NCI-H446 treated with DMSO at 0.1 percent for 48 hours (cell line): Measurements from ENCODE around the gene IRF3.

Experiments
- DNase-seq: peaks from one replicate; lab custom pipeline; 2025; lab: John Stamatoyannopoulos, UW

The IRF3 gene, protein sequence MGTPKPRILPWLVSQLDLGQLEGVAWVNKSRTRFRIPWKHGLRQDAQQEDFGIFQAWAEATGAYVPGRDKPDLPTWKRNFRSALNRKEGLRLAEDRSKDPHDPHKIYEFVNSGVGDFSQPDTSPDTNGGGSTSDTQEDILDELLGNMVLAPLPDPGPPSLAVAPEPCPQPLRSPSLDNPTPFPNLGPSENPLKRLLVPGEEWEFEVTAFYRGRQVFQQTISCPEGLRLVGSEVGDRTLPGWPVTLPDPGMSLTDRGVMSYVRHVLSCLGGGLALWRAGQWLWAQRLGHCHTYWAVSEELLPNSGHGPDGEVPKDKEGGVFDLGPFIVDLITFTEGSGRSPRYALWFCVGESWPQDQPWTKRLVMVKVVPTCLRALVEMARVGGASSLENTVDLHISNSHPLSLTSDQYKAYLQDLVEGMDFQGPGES

DNA sequence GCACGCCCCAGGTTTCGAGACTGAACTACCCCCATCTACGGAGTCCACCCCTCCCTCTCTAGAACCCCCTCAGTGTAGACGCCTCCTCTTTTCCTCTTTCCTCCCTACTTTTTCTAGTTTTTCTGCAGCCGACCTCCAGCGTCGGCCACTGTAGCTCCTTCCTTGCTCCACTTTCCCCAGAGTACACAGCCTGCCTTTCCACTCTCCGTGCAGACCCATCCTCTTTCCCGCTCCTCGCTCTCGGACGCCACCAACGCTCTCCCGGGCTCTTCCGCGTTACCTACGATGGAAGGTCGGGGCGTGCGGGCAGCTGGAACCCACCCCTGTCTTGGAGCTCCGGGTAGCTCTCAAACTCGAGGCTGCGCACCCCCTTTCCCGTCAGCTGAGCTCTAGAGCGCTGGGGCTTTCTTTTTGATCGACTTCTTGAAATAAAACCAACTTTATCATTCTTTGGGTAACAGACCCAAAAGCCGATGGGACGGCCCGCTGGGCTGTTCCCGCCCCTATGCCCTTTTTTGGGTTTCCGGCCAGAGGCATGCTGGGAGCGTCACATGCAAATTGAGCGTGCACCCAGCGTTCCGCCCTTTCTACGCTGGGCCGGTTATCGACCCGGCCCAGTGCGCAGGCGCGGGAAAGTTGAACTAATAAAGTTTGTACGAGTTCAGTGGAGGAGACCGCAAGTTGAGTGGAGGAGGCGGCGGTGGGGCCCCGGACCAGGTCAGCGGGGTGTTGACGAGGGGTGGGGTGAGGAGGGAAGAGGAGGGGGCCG lies at the start of gene IRF3, which contains the start of gene BCL2L12:
IRF3 (minus strand) TSS at position 507 of the 769 bp plus-strand sequence. CDS start 1,019 bp downstream, outside the sequence.
BCL2L12 (plus strand) TSS at position 583 of the 769 bp plus-strand sequence. CDS start 760 bp downstream, outside the sequence.
- peak; percentile 82 for DNase-seq

DNA sequence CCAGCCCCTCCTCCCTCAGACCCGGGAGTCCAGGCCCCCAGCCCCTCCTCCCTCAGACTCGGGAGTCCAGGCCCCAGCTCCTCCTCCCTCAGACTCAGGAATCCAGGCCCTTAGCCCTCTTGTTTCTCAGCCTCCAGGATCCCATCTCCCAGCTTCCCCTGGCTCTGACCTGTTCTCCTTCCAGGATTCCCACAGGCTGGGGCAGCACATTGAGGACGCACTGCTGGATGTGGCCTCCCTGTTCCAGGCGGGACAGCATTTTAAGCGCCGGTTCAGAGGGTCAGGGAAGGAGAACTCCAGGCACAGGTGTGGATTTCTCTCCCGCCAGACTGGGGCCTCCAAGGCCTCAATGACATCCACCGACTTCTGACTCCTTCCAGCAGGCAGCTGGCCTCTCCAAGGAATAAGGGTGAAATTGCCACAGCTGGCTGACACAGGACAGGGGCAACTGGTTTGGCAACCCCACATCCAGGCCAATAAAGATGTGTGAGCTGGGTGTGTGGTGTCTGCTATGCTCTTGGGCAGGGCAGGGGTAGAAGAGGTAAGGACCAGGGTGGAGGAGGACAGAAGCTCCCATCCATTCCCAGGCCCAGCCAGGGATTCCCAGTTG lies 47.7 kb upstream of the IRF3 start:
- no peak for DNase-seq

DNA sequence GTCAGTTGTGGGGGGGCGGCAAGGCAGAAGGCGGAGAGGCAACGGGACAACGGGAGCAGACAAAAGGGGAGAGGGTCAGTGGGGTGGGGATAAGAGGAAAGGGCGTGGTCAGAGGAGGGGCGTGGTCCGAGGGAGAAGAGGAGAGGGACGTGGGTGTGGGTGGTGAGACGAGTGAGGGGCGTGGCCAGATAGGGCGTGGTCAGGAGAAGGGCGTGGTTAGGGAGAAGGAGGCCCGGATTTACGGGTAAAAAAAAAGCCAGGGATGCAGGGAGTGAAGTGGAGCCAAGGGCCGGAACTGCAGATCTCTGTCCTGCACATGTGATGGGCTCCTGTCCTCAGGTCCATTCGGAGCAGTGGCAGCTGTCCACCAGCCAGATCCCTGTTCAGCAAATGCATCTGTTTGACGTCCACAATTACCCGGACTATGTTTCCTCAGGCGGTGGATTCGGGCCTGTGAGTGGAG lies 46.8 kb upstream of the IRF3 start:
- no peak for DNase-seq

DNA sequence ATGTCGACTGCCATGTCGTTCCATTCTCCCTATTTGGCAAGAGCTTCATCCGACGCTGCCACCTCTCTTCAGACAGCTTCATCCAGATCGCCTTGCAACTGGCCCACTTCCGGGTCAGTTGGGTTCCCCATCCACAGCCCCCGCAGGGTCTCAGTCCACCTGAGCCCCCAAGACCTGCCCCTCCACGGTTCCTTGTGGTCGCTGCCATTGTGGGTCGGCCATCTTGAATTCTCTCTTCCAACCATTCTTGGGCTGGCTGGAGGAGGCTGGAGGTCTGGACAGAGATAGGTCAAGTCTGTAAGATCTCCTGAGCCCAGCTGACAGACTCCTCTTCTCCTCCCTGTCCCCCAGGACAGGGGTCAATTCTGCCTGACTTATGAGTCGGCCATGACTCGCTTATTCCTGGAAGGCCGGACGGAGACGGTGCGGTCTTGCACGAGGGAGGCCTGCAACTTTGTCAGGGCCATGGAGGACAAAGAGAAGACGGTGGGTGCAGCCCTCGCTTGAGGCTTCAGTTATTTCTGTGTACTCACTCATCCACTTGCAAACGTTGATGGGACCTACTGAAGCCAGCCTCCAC lies 44.8 kb upstream of the IRF3 start:
- DNase-seq = no peak

DNA sequence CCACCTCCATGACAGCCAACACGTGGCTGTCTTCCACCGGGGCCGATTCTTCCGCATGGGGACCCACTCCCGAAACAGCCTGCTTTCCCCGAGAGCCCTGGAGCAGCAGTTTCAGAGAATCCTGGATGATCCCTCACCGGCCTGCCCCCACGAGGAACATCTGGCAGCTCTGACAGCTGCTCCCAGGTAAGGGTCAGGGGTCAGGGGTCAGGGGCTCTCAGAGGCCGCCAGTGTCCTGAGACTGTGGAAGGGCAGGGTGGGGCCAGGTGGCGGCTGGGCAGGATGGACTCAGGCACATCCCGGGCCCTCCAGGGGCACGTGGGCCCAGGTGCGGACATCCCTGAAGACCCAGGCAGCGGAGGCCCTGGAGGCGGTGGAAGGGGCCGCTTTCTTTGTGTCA lies 40.3 kb upstream of the IRF3 start:
- no peak for DNase-seq

DNA sequence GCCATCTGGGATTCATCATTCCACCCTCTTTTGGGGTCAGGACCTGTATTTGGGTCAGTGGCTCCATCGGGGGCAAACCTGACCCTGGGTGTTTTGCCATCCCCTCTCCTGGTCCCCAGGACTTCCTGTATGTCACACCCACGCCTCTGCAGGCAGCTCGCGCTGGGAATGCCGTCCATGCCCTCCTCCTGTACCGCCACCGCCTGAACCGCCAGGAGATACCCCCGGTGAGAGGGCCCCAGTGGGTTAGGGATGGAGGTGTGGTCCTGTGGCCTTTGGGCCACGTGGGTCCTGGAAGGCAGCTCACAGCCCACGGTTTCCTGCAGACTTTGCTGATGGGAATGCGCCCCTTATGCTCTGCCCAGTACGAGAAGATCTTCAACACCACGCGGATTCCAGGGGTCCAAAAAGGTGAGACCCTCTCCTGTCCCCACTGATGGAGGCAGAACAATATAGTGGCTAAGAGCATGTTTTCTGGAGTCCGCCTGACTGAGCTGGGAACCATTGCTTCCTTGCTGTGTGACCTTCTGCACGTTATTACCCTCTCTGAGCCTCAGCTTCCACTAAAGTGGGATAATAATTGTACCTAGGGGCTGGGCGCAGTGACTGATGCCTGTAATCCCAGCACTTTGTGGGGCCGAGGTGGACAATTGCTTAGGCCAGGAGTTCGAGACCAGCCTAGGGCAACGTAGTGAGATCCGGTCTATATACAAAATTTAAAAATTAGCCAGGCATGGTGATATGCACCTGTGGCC lies 39.4 kb upstream of the IRF3 start:
- no peak for DNase-seq

DNA sequence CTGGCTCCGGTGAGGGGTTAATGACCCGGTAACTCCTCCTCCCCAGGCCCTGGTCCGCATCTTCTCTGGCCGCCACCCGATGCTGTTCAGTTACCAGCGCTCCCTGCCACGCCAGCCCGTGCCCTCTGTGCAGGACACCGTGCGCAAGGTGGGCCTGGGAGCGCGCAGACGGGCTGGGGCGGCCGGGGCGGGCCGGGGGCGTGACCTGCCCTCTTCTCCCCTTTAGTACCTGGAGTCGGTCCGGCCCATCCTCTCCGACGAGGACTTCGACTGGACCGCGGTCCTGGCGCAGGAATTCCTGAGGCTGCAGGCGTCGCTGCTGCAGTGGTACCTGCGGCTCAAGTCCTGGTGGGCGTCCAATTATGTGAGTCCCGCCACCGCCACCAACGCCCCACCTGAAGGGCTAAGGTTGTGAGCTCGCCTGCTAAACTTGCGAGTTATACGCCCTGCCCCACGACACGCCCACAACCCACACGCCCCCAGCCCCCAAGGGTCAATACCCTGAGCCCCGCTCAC lies 35.7 kb upstream of the IRF3 start:
- no peak for DNase-seq

DNA sequence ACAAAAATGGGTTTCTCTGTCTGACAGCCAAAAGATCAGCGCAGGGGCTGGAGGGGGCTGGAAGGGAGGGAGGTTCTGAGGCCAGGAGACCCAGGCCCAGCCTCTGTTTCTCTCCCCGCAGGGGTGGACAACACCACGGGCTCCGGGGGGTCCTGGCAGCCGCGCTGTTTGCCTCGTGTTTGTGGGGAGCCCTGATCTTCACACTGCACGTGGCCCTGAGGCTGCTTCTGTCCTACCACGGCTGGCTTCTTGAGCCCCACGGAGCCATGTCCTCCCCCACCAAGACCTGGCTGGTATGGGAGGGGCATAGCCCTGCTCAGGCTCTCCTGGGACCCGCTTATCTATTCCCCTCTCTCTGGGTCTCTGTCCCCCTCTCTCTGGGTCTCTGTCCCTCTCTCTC lies 34.9 kb upstream of the IRF3 start:
- DNase-seq = no peak

DNA sequence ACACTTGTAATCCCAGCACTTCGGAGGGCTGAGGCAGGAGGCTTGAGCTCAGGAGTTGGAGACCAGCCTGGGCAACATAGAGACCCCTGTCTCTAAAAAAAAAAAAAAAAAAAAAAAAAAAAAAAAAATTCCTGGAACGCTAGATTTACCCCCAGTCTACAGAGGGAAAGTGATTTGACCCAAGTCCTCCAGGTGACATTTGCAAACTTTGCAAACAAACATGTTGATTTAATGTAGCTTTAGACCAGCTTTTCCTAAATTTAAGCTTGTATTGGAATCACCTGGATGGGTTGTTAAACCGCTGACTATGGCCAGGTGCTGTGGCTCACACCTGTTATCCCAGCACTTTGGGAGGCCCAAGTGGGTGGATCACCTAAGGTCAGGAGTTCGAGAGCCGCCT lies 33.7 kb upstream of the IRF3 start:
- DNase-seq = no peak

DNA sequence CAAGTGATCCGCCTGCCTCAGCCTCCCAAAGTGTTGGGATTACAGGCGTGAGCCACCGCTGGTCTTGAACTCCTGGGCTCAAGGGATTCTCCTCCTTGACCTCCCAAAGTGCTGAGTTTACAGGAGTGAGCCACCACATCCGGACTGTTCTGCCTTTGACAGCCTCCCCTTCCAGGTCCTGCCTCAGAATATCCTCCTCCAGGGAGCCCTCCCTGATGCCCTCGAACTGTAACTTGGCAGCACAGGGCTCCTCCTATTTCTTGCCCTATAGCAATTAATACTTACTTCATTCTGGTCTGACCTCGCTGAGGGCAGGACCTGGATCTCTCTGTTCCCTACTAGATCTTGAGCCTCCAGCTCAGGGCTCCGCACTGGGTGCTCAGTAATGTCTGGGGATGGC lies 31.2 kb upstream of the IRF3 start:
- DNase-seq = no peak

DNA sequence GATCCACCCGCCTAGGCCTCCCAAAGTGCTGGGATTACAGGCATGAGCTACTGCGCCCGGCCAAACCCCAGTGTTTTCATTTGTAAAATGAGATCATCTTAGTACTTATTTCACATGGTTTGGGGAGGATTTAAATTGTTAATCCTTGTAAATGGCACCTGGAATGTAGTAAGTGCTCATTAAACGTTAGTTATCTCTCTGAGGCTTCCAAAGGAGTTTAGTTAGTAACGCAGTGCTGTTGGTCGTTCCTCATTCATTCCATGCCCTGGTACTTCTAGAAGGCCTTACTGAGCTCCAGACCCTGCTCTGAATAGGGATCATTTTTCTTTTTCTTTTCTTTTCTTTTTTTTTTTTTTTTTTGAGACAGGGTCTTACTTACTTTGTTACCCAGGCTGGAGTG lies 30.5 kb upstream of the IRF3 start:
- no peak for DNase-seq

DNA sequence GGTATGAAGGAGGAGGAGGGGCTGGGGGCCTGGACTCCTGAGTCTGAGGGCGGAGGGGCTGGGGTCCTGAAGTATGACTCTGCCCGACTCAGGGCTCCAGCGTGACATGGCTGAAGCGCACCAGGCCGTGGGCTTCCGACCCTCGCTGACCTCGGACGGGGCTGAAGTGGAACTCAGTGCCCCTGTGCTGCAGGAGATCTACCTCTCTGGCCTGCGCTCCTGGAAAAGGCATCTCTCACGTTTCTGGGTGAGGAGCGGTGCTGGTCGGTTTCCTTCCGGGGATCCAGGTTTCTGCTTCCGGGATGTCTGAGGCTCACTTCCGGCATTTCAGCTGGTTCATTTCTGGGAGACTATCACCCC lies 26.5 kb upstream of the IRF3 start:
- DNase-seq = no peak

DNA sequence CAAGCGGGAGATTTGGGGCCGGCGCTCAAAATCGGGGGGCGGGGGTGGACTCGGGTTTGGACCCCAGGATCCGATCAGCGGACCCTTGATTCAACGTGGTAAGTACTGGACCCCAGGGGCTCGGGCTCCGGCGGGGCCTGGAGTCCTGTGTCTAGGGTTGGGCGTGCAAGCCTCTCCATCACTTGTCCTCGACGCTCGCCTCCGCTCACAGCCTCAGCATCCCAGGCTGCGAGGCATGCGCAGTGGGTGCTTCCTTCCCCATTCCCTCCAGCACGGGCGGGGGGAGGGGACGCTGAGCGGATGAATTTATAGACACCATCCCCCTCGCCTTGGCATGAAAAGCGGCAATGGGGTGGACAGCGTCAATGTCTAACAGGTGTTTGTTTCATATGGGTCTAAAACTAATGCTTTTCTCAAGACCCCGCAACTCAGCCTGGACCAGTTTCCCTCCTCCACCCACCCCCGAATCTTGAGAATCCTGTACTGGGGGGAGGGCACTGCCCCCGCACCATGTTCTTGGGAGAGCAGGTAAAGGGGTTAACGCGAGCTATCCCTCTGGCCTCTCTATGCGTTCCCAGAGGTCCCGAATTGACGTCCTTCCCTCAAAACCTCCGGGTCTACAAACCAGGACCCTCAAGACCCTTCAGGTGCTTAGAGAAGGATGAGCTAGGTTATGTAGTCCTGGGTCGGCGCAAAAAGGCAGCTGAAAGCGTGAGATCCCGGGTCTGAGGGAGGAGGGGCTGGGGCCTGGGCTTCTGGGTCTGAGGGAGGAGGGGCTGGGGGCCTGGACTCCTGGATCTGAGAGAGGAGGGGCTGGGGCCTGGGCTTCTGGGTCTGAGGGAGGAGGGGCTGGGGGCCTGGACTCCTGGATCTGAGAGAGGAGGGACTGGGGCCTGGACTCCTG lies 25.8 kb upstream of the IRF3 start:
- peak; percentile 58 for DNase-seq

DNA sequence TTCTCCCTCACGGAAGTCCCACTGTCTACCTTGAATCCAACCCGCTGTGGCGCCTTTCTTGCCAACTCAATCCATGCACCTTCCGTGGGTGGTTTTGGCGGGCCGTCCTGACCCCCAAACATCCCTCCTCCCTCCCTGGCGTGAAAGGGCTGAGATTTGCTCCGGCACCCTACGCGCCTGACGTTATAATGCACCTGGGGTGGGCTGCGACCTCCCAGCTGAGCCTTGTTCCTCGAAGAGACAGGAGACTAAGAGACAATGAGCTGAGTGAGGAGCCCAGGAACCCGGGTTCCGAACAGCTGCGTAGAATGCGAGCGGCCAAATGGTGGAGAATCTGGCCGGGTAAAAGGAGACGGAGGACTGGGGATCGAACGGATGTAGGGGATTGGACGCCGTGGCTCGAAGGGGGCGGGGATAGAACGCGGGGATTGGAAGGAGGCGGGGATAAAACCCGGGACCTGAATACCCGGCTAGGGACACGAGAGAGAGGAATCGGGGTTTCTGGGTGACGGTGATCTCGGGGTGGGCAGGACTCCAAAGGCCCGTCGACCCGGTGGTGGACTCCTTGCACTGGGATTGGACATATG lies 25.1 kb upstream of the IRF3 start, which contains the start of gene CPT1C:
CPT1C (plus strand) TSS at position 461 of the 587 bp plus-strand sequence. CDS start 1,137 bp downstream, outside the sequence.
- peak; percentile 85 for DNase-seq

DNA sequence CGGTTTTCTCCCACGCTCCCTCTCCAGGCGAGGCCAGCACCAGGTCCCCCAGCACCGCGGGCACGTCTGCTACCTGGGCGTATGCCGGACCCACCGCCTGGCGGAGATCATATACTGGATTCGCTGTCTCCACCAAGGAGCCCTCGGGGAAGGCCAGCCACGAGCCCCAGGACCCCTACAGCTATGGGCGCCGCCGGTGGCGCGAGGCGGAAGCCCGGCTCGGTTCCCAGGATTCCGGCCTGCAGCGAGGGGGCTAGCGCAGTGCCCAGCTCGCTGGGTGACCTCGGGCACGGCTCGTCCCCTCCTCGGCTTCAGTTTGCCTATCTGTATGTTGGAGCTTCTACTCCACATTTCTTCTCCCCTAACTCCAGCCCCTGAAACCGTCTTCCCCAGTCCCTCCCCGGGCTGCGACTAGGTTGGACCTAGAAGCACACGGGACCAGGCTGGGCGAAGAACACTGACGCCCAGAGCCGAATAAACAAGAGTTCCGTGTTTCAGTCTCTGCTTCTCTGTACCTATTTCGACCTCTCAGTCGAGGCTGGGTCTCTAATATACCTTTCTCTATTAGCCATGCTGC lies 24.5 kb upstream of the IRF3 start:
- DNase-seq = no peak

DNA sequence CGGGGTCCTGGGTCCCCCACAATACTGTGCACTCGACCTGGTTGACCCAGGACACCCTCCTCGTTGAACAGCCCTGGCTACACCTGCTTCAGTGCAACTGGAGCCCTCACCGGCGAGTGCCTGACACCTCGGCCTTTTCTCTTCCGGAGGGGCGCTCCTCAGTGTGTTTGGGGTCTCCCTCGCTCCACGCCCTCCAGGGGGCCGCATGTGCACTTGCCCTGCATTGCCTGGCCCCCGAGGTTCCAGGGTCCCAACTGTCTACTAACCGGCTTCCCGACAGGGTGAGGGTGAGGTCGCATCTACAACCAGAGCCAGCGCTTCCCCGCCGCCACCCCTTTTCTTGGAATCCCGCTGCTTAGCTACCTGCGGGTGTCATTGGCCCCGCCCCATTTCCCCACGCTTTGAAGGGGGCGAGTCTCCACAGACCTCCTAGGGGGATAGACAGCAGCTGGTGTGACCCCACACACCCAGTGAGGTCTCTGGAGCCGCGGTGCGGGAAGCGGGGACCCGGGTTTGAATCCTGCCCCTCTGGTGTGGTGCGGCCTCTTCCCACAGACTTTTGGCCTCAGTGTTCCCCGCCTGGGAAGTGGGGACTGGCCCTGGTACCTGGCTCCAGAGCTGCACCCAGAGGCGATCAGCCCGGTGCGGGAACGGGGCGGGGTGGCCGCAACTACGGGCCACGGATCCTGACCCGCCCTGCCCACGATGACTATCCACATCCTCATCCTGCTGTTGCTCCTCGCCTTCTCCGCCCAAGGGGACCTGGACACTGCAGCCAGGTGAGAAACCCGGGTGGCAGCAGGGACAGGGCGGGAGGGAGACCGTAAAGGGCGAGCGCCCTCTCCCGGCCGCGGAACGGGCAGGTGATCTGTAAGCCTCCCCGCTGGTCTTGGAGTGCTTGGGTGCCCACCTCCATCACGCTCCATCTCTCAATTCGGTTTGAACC lies 23.7 kb upstream of the IRF3 start, which contains the start of gene ADM5:
ADM5 (plus strand) TSS at position 462 of the 946 bp plus-strand sequence; CDS start at position 706, 244 bp downstream.
- no peak for DNase-seq

DNA sequence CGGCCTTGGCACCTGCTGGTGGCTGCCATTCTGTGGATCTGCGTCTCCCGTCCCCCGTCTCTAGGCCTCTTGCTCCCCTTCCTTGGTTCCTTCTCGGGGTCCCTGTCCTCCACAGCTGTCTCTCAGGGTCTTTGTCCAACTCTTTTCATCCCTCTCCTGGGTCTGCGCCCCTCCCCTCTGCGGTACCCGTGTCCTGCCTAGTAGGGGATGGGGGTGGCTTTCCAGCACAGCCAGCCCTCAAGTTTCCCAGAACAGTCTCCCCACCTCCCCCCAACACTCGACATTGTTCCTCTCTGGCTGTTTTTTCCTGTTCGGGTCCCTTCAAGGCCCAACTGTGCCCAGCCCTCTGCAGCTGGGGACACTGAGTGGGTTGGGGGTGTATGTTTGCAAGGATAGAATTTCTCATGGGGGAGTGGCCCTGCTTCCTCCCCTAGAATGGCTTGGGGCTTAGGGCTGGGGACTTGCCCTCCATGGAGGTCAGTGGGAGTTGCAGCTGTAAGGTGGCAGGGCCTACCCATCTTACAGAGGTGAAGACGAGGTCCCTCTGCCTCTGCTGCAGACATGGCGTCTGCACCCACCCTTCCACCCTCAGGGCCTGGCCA lies 23.0 kb upstream of the IRF3 start:
- DNase-seq = no peak
